ENCODE data around the gene RIPOR3.

Gene RIPOR3

GRCh38 chr20:50712771-50713656 is 21.7 kb upstream of the RIPOR3 start:
- DNase-seq (ENCODE audit: extremely low read depth, low read depth) = no peak
- TF ChIP-seq, protein P1, sequence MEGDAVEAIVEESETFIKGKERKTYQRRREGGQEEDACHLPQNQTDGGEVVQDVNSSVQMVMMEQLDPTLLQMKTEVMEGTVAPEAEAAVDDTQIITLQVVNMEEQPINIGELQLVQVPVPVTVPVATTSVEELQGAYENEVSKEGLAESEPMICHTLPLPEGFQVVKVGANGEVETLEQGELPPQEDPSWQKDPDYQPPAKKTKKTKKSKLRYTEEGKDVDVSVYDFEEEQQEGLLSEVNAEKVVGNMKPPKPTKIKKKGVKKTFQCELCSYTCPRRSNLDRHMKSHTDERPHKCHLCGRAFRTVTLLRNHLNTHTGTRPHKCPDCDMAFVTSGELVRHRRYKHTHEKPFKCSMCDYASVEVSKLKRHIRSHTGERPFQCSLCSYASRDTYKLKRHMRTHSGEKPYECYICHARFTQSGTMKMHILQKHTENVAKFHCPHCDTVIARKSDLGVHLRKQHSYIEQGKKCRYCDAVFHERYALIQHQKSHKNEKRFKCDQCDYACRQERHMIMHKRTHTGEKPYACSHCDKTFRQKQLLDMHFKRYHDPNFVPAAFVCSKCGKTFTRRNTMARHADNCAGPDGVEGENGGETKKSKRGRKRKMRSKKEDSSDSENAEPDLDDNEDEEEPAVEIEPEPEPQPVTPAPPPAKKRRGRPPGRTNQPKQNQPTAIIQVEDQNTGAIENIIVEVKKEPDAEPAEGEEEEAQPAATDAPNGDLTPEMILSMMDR (IDR thresholded peaks at IDR 0.05; ENCODE audit: low read depth, low read length, missing control alignments) = no peak
- H3K4me3 ChIP-seq (replicated peaks; ENCODE audit: low read depth, low read length) = no peak overlapping the region

- H3K4me3 ChIP-seq (replicated peaks; ENCODE audit: low read depth, low read length) = no peak overlapping the region
- no peak for DNase-seq (ENCODE audit: extremely low read depth, low read depth)
- TF ChIP-seq, protein P1 (IDR thresholded peaks at IDR 0.05; ENCODE audit: low read depth, low read length, missing control alignments) = no peak
These were observed 19.9 kb upstream of the RIPOR3 start for GRCh38 chr20:50711113-50711825.

- TF ChIP-seq, protein P1 (IDR thresholded peaks at IDR 0.05; ENCODE audit: low read depth, low read length, missing control alignments) = no peak
- H3K4me3 ChIP-seq (replicated peaks; ENCODE audit: low read depth, low read length) = no peak overlapping the region
- DNase-seq (ENCODE audit: extremely low read depth, low read depth) = no peak
These were observed 19.2 kb upstream of the RIPOR3 start for GRCh38 chr20:50710492-50711063.

DNA sequence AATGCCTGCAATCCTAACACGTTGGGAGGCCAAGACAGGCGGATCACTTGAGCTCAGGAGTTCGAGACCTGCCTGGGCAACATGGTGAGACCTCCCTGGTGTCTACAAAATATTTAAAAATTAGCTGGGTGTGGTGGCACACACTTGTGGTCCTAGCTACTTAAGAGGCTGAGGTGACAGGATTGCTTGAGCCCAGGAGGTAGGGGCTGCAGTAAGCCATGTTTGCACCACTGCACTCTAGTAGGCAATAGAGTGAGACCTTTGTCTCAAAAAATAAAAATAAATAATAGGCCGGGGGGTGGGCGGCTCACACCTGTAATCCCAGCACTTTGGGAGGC is 18.3 kb upstream of the RIPOR3 start:
- no peak overlapping the region for H3K4me3 ChIP-seq (replicated peaks; ENCODE audit: low read depth, low read length)
- DNase-seq (ENCODE audit: extremely low read depth, low read depth) = no peak
- TF ChIP-seq, protein P1 (IDR thresholded peaks at IDR 0.05; ENCODE audit: low read depth, low read length, missing control alignments) = no peak

GRCh38 chr20:50708845-50709635 is 17.7 kb upstream of the RIPOR3 start:
- H3K4me3 ChIP-seq (replicated peaks; ENCODE audit: low read depth, low read length) = no peak overlapping the region
- TF ChIP-seq, protein P1 (IDR thresholded peaks at IDR 0.05; ENCODE audit: low read depth, low read length, missing control alignments) = no peak
- DNase-seq (ENCODE audit: extremely low read depth, low read depth) = no peak

DNA sequence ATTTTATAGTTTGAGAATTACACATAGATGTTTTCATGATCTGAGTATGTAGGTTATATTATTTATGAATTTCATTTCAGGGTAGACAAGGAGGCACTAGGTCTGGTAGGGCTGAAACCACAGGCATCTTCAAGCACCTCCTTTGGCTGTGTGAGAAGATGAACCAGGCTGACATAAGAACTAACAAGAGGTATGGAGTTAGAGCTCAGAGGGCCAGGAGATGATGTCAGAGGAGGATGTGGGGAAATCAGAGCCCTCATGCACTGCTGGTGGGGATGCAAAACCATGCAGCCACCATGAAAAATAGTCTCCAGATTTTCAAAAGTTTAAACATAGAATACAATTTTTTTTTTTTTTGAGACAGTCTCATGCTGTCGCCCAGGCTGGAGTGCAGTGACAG is 13.6 kb upstream of the RIPOR3 start:
- TF ChIP-seq, protein P1 (IDR thresholded peaks at IDR 0.05; ENCODE audit: low read depth, low read length, missing control alignments) = no peak
- DNase-seq (ENCODE audit: extremely low read depth, low read depth) = no peak
- H3K4me3 ChIP-seq (replicated peaks; ENCODE audit: low read depth, low read length) = no peak overlapping the region

Measured in HFF-Myc (cell line).